ENCODE results near the gene TMED10.

DNA sequence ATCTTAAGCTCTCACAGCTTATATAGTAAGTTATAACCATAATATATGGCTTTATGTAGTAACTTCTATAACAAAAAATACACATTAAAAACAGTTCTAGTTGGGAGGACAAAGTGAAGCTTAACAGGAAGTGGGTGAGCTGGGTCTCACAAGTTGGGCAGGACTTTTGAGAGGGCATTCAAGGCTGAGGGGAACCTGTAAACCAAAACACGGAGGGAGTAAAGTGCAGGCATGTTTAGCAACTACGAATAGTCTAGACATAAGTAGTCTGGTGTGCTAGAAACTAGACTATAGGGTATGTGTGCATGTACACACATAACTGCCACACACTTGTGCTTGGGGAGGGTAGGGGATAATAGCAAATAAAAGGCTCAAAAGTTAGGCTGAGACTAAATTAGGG lies 35.4 kb downstream of the TMED10 start:
- TF ChIP-seq, protein P1, sequence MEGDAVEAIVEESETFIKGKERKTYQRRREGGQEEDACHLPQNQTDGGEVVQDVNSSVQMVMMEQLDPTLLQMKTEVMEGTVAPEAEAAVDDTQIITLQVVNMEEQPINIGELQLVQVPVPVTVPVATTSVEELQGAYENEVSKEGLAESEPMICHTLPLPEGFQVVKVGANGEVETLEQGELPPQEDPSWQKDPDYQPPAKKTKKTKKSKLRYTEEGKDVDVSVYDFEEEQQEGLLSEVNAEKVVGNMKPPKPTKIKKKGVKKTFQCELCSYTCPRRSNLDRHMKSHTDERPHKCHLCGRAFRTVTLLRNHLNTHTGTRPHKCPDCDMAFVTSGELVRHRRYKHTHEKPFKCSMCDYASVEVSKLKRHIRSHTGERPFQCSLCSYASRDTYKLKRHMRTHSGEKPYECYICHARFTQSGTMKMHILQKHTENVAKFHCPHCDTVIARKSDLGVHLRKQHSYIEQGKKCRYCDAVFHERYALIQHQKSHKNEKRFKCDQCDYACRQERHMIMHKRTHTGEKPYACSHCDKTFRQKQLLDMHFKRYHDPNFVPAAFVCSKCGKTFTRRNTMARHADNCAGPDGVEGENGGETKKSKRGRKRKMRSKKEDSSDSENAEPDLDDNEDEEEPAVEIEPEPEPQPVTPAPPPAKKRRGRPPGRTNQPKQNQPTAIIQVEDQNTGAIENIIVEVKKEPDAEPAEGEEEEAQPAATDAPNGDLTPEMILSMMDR (conservative IDR thresholded peaks at IDR 0.05; ENCODE audit: low read length) = no peak
- no peak for TF ChIP-seq EZH2phosphoT487 (IDR thresholded peaks at IDR 0.05; ENCODE audit: borderline replicate concordance, low read depth, low read length)

Measured in OCI-LY7 (cell line).